Measurements from ENCODE around the gene CCL5. TPM values are rescaled to one million over a fixed set of nuclear protein-coding genes. Genes with fewer than 3 reads are reported as not detected.

The CCL5 gene
- total and polyA plus RNA-seq, 7 donors: 1.8 to 15.5 (median 2.9) TPM; not detected in 1

GRCh38 chr17:35891269-35891668, 11.1 kb upstream of the CCL5 start:
- intact Hi-C loops (cut with DNase I): no loop called here
- WGBS, 2 donors: 81 to 84% methylated on average over 4 of the region's 4 CpGs
- Histone ChIP-seq H3K36me3 (no peaks in the 10 kb centered on the region), H3K9me3 (no peaks in the 10 kb centered on the region), H3K27me3 (no peaks in the 10 kb centered on the region), H3K4me3 (no peak overlapping the region), H3K4me1 (no peaks in the 10 kb centered on the region), H3K27ac (no peak overlapping the region)
- TF ChIP-seq CTCF (IDR thresholded peaks at IDR 0.05) (no peak), POLR2A (IDR thresholded peaks at IDR 0.05) (no peak), EP300 (IDR thresholded peaks at IDR 0.05) (no peak), POLR2AphosphoS5 (IDR thresholded peaks at IDR 0.05) (no peak)
- no peak for DNase-seq

- WGBS, 2 donors: 58 to 65% methylated on average over 4 of the region's 4 CpGs
- TF ChIP-seq EP300 (IDR thresholded peaks at IDR 0.05) (no peak), CTCF (IDR thresholded peaks at IDR 0.05) (no peak), POLR2AphosphoS5 (IDR thresholded peaks at IDR 0.05) (no peak)
- H3K4me1 ChIP-seq: no peaks in the 10 kb centered on the region
- no peak for DNase-seq
- no peak overlapping the region for H3K4me3 ChIP-seq
- no peaks in the 10 kb centered on the region for H3K36me3 ChIP-seq
- no peak overlapping the region for H3K27ac ChIP-seq
- H3K27me3 ChIP-seq: no peaks in the 10 kb centered on the region
- intact Hi-C loops (cut with DNase I): no loop called here
- no peaks in the 10 kb centered on the region for H3K9me3 ChIP-seq
These were observed 10.6 kb upstream of the CCL5 start for GRCh38 chr17:35890774-35891155.

- WGBS, 2 donors: 78 to 81% methylated on average over 2 of the region's 2 CpGs
- H3K27ac ChIP-seq: no peak overlapping the region
- H3K36me3 ChIP-seq: no peaks in the 10 kb centered on the region
- intact Hi-C loops (cut with DNase I): no loop called here
- no peaks in the 10 kb centered on the region for H3K9me3 ChIP-seq
- DNase-seq: no peak
- H3K4me1 ChIP-seq: no peaks in the 10 kb centered on the region
- H3K4me3 ChIP-seq: no peak overlapping the region
- H3K27me3 ChIP-seq: no peaks in the 10 kb centered on the region
- TF ChIP-seq POLR2A (IDR thresholded peaks at IDR 0.05) (no peak), CTCF (IDR thresholded peaks at IDR 0.05) (no peak), EP300 (IDR thresholded peaks at IDR 0.05) (no peak), POLR2AphosphoS5 (IDR thresholded peaks at IDR 0.05) (no peak)
These were observed 9.9 kb upstream of the CCL5 start for GRCh38 chr17:35889818-35890773.

GRCh38 chr17:35889241-35889640, 9.1 kb upstream of the CCL5 start:
- intact Hi-C loops (cut with DNase I): no loop called here

More at GRCh38 chr17:35889241-35889640, 9.1 kb upstream of the CCL5 start:
- H3K27me3 ChIP-seq: no peaks in the 10 kb centered on the region
- TF ChIP-seq EP300 (IDR thresholded peaks at IDR 0.05) (no peak), CTCF (IDR thresholded peaks at IDR 0.05) (no peak), POLR2AphosphoS5 (IDR thresholded peaks at IDR 0.05) (no peak), POLR2A (IDR thresholded peaks at IDR 0.05) (no peak)
- no peaks in the 10 kb centered on the region for H3K36me3 ChIP-seq
- H3K4me3 ChIP-seq: no peak overlapping the region
- no peak for DNase-seq
- no peaks in the 10 kb centered on the region for H3K9me3 ChIP-seq
- no peaks in the 10 kb centered on the region for H3K4me1 ChIP-seq
- WGBS, 2 donors: 78% methylated on average over 2 of the region's 2 CpGs
- no peak overlapping the region for H3K27ac ChIP-seq

Measured in sigmoid colon (tissue), 7 donors.